ENCODE results near the gene SERPINA12. TPM values are rescaled to one million over a fixed set of nuclear protein-coding genes. Genes with fewer than 3 reads are reported as not detected.

Gene SERPINA12
- total and polyA plus RNA-seq, 4 donors = 0.28 TPM; not detected in 3

DNA sequence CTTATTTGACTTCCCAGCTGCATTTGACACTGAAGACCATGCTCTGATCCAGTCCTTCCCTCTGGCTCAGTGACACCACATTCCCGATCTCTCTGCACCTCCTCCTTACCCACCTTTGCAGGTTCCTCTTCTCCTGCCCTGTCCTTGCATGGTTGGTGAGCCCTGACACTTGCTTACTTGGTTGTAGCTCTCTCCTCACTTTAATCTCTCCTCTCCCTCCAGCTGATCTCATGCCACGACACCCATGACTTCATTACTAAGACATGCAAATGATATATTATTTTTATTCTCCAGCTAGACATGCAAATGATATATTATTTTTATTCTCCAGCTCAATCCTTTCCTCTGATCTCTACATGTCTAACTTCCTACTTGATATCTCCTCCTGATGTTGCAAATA is 33.2 kb downstream of the SERPINA12 start, which contains the start of gene SERPINA9:
Gene SERPINA9, minus strand, starts transcription at position 175 of the 400 bp plus-strand sequence. CDS start 6,357 bp downstream, outside the sequence.
- WGBS = 83% methylated on average over 2 of the region's 2 CpGs
- DNase-seq (ENCODE audit: low spot score) = no peak
- H3K9me3 ChIP-seq (ENCODE audit: control insufficient read depth in 4 of 4, low read length in 3 of 4) = peaks cover 0 to 8% (median 0%) of the 10 kb centered on the region in 4 donors

GRCh38 chr14:94474581-94475031 is 34.7 kb downstream of the SERPINA12 start:
- DNase-seq (ENCODE audit: low spot score) = no peak
- H3K36me3 ChIP-seq (ENCODE audit: control insufficient read depth in 4 of 4, insufficient read depth in 3 of 4, low read depth in 1 of 4, low read length in 3 of 4) = no peaks in the 10 kb centered on the region

More for the DNA sequence above, 33.2 kb downstream of the SERPINA12 start, which contains the start of gene SERPINA9:
- H3K36me3 ChIP-seq (ENCODE audit: control insufficient read depth in 4 of 4, insufficient read depth in 3 of 4, low read depth in 1 of 4, low read length in 3 of 4) = no peaks in the 10 kb centered on the region
- no peaks in the 10 kb centered on the region for H3K27me3 ChIP-seq (ENCODE audit: control insufficient read depth in 4 of 4, insufficient read depth in 4 of 4, low read length in 3 of 4)
- TF ChIP-seq YY1 (IDR thresholded peaks at IDR 0.05) (no peak), TAF1 (conservative IDR thresholded peaks at IDR 0.05) (no peak), RXRA (IDR thresholded peaks at IDR 0.05) (no peak), RAD21 (IDR thresholded peaks at IDR 0.05) (no peak), HNF4A (conservative IDR thresholded peaks at IDR 0.05) (no peak), HNF4G (IDR thresholded peaks at IDR 0.05) (no peak), FOXA2 (IDR thresholded peaks at IDR 0.05) (no peak), GABPA (IDR thresholded peaks at IDR 0.05 in 1 of 2, conservative IDR thresholded peaks at IDR 0.05 in 1 of 2) (no peak)
- TF ChIP-seq, protein P1, sequence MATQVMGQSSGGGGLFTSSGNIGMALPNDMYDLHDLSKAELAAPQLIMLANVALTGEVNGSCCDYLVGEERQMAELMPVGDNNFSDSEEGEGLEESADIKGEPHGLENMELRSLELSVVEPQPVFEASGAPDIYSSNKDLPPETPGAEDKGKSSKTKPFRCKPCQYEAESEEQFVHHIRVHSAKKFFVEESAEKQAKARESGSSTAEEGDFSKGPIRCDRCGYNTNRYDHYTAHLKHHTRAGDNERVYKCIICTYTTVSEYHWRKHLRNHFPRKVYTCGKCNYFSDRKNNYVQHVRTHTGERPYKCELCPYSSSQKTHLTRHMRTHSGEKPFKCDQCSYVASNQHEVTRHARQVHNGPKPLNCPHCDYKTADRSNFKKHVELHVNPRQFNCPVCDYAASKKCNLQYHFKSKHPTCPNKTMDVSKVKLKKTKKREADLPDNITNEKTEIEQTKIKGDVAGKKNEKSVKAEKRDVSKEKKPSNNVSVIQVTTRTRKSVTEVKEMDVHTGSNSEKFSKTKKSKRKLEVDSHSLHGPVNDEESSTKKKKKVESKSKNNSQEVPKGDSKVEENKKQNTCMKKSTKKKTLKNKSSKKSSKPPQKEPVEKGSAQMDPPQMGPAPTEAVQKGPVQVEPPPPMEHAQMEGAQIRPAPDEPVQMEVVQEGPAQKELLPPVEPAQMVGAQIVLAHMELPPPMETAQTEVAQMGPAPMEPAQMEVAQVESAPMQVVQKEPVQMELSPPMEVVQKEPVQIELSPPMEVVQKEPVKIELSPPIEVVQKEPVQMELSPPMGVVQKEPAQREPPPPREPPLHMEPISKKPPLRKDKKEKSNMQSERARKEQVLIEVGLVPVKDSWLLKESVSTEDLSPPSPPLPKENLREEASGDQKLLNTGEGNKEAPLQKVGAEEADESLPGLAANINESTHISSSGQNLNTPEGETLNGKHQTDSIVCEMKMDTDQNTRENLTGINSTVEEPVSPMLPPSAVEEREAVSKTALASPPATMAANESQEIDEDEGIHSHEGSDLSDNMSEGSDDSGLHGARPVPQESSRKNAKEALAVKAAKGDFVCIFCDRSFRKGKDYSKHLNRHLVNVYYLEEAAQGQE (IDR thresholded peaks at IDR 0.05) = no peak
- TF ChIP-seq, protein P2, sequence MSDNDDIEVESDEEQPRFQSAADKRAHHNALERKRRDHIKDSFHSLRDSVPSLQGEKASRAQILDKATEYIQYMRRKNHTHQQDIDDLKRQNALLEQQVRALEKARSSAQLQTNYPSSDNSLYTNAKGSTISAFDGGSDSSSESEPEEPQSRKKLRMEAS (IDR thresholded peaks at IDR 0.05) = no peak
- no peak within 1 kb of the TSS for H3K27ac ChIP-seq (ENCODE audit: low read depth in 1 of 2, low read length in 2 of 2)
- H3K9ac ChIP-seq (ENCODE audit: low read depth in 1 of 2, low read length in 2 of 2) = no peak within 1 kb of the TSS
- H3K4me3 ChIP-seq (ENCODE audit: low read depth in 1 of 3, low read length in 3 of 3) = no peak within 1 kb of the TSS
- H3K4me1 ChIP-seq (ENCODE audit: control insufficient read depth in 4 of 4, insufficient read depth in 4 of 4, low read length in 3 of 4) = peaks cover 0 to 6% (median 3%) of the 10 kb centered on the region in 4 donors

More at GRCh38 chr14:94474581-94475031, 34.7 kb downstream of the SERPINA12 start:
- 94% methylated on average over 7 of the region's 7 CpGs for WGBS
- Histone ChIP-seq H3K27me3 (ENCODE audit: control insufficient read depth in 4 of 4, insufficient read depth in 4 of 4, low read length in 3 of 4) (no peaks in the 10 kb centered on the region), H3K4me1 (ENCODE audit: control insufficient read depth in 4 of 4, insufficient read depth in 4 of 4, low read length in 3 of 4) (peaks cover 0 to 7% (median 4%) of the 10 kb centered on the region in 4 donors), H3K4me3 (ENCODE audit: low read depth in 1 of 3, low read length in 3 of 3) (no peak overlapping the region), H3K27ac (ENCODE audit: low read depth in 1 of 2, low read length in 2 of 2) (no peak overlapping the region), H3K9me3 (ENCODE audit: control insufficient read depth in 4 of 4, low read length in 3 of 4) (peaks cover 0 to 8% (median 0%) of the 10 kb centered on the region in 4 donors), H3K9ac (ENCODE audit: low read depth in 1 of 2, low read length in 2 of 2) (no peak overlapping the region)
- TF ChIP-seq JUND (IDR thresholded peaks at IDR 0.05) (no peak), GABPA (IDR thresholded peaks at IDR 0.05 in 1 of 2, conservative IDR thresholded peaks at IDR 0.05 in 1 of 2) (no peak), FOXA2 (IDR thresholded peaks at IDR 0.05) (no peak), ATF3 (IDR thresholded peaks at IDR 0.05) (no peak), RXRA (IDR thresholded peaks at IDR 0.05) (no peak), FOXA1 (IDR thresholded peaks at IDR 0.05) (no peak), EGR1 (IDR thresholded peaks at IDR 0.05; ENCODE audit: low read depth in 2 of 2) (no peak), SP1 (IDR thresholded peaks at IDR 0.05) (no peak), RAD21 (IDR thresholded peaks at IDR 0.05) (no peak), YY1 (IDR thresholded peaks at IDR 0.05) (no peak), HNF4A (conservative IDR thresholded peaks at IDR 0.05) (no peak)
- TF ChIP-seq, protein P1 (IDR thresholded peaks at IDR 0.05) = no peak
- TF ChIP-seq, protein P2 (IDR thresholded peaks at IDR 0.05) = no peak
